NCI-H345 (cell line): Measurements from ENCODE around the gene ANKRD29.
A peak's percentile ranks its signal among the peaks of the same experiment; 100 is the strongest.
"Not testable (repeated sequence)": the region's sequence is repeated elsewhere in the genome, so short reads cannot be mapped to it uniquely, and the experiment has no call there.

Experiments used
- DNase-seq: peaks from one replicate; lab custom pipeline; 2025; lab: John Stamatoyannopoulos, UW

The ANKRD29 gene

DNA sequence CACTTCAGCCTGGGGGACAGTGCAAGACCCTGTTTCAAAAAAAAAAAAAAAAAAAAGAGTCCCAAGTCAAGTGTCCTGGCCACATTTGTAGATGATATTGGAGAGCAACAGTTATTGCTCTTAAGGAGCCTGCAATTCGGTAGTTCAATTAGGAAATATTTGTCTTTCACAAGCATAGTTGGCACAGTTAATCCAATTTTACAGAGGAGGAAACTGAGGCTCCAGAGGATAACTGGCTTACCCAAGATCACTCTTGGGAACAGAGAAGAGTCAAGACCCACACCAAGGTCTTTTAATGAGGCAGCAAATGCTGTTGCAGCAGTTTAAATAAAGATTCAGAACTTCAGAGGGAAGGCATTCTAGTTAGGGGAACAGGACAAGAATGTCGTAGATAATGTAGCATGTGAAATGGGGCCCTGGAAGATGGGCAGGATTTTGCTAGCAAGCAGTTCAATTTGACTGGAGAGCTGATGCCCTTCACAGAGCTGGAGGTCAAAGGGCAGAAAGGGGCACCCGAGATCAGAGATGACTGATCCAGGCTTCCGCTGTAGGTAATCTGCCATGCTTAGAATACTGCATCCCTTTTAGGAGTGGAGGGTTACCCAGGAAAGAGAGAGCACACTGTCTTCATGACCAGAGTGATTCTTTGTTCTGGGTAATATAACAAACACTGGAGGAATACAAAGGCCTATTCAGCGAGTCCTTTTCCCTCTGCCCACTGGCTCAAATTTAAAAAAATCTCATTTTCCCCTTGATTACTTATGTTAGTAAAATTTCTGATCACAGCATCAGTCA, 79.4 kb downstream of the ANKRD29 start:
- DNase-seq: no peak

DNA sequence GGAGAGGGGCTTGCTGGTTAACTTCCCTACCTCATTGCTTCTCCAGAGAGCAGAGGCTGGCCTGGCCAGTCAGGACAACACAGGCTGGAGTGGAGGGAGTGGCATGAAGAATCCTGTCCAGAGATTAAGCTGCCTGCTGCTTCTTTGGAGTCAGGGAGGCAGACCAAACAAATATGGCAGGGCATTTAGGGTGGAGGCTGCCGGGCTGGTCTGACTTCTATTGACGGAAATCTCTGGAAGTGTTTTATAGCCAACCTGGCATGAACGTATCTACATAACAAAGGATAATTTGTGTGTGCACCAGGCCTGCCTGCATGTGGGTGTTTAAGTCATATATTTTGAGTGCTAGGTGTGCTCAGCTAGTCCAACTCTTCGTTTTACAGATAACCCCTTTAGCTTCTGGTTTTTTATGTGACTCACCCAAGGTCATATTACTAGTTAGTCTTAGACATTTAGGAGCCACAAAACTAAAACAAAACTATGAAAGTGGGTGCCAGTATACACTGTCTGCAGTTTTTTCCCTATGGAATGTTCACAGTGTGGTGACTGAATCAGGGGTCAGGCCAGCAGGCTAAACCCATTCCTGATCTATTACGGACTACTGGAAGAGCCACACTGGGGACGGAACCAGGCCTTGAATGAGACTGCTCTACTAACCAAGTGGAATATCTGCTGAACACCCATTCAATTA, 81.9 kb downstream of the ANKRD29 start:
- DNase-seq: no peak

DNA sequence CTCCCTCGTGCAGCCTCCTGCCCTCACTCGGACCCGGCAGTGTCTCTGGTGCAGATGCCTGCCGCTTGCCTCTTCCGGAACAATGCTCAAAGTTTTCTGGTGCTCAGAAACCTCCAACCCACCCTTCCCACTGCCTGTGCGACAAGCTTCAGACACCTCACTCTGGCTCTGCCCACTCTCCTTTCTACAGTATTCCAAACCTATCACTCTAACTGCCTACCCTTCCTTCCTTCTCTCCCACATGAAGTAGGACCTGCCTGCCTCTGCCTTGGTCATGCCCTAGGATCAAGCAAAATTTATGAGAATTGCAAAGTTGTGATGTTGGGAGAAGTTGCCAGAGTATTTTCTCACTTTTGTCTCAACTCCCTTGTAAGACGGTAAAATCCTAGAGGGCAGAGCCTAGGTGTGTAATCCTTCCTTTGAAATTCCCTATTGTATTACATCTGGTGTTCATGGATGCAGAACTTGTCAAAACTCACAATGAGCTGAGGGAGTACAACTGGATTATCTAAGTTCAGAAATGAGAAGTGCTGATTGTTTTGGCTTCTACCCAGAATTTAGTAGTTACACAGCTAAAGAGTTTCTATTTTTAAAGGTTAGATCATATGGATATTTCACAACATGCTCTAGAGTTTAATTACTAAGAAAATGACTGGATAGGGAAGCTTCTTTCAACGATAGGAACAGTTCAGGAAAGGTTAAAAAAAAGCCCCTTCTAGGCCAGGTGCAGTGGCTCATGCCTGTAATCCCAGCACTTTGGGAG, 83.6 kb downstream of the ANKRD29 start:
- peak; percentile 5 for DNase-seq

DNA sequence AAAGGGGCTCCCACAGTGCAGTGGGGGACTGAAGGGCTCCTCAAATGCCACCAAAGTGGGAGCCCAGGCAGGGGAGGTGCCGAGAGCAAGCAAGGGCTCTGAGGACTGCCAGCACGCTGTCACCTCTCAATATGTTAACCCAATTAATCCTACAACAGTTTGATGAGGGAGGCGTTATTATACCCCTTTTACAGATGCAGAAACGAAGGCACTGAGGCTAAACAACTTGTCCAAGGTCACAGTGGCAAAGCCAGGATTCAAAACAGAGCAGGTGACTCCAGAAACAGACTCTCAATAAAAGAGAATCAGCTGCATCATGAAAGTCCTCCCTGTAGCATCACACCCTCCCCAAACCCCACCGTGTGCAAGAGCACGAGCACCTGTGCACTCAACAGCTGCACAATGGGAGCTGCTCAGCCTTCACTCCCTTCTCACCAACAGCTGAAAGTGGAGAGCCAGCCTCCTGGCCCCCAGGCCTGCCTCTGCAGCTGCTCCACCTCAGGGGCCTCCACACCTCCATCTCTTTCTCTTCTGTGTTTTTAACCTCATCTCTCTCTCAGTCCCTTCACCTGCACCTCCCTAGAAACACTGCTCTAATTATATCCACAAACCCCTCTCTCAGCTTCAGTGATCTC, 84.5 kb downstream of the ANKRD29 start:
- peak; percentile 16 for DNase-seq

DNA sequence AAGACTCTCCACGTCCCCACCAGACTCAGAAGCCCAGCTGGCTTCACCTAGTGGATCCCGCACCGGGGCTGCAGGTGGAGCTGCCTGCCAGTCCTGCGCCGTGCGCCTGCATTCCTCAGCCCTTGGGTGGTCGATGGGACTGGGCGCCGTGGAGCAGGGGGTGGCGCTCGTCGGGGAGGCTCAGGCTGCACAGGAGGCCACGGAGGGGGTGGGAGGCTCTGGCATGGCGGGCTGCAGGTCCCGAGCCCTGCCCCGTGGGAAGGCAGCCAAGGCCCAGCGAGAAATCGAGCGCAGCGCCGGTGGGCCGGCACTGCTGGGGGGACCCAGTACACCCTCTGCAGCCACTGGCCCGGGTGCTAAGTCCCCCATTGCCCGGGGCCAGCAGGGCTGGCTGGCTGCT, 85.2 kb downstream of the ANKRD29 start:
- DNase-seq: not testable (repeated sequence)

DNA sequence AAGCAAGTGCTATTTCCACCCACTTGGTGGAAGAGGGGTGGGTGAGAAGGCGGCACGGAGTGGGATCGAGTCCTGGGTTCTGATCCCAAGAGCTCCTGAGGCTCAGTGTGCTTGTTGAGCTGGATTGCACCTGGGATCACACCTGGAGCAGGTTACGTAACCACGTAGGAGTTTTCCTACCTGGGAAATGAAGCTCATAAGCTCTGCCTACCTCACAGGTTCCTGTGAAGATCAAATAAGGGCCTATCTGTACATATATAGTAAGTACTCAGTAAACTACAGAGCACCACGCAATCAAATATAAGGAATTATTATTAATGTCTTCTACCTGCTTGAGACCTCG, 87.4 kb downstream of the ANKRD29 start:
- DNase-seq: no peak

DNA sequence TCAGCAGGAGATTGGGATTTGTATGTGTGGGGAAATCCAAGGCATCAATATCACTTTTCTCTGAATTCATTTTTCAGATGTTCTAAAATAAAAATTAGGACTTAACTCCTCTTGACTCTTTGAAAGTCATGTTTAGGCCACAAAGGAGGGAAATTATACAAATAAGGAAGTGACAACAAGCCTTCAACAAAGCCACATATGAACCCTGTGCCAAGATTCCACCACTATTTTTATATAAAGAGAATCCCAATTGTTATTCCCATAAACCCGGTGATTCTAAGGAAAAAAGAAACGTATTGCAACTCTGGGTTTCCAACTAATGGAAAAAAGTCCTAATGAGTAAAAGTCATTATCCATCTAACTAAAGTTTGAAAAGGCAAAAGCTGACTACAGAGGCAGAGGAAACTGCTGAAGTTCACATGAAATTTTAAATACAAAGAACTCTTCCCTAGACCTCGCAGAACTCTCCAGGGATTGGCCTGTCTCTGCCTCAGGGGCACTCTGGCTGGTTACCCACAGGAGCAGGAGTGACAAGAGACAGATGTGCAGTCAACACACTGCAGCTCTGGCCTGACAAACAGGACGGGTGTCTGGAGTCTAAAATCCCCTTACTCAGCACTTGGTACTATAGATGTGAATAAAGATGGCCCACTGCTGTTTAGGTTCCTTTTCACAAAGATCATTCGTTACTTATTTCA, 88.0 kb downstream of the ANKRD29 start:
- no peak for DNase-seq

DNA sequence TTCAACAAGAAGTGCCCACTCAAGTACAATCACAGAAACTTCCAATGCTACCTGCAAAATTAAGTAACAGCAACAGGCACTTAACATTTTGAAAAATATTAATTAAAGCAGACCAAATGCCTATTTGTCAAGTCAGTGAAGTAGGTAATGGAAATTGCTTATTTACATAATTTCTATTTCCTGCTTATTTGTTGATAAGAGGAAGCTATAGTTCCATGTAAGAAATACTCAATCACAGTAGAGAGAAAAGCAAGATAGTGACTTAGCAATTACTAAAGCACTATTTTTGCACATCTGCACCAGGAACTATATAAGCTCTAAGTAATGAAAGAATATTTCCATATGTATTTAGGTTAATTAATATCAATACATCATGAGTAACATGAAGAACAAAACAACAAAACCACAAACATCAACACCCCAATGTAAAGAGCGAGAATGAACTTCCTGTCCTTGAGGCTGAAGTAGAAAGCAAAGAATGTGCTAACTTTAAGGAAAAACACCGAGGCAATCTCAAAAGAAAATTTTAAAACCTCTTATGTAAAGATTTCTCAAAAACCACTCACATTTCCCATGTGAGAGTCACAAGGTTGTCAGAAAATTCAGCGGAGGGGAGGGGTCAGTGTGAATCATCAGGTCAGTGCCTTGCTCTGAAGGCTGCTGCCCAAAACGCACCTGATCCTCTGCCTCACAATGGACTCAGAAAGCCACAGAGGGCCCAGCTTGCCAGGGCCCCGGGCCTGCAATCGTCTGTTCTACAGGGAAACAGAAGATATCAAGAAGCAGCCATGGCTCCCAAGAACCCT, 88.9 kb downstream of the ANKRD29 start:
- no peak for DNase-seq

DNA sequence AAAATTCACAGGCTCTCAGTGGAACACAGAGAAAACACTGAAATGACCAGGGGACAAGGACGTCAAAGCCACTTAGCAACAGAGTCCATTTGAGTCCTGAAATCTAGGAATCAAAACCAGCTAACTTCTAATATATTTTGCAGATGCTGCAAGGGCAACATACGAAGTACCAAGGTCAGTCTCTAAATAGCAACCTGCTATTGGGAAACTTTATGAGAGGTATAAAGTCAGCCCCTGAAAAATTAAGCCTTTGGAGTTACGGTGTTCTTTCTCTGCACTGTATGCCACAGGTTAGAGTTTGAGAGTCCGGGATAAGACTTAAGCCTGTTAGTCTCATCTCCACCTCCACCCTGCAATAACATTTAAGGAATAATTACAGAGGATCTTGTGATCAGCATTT, 89.7 kb downstream of the ANKRD29 start:
- no peak for DNase-seq

DNA sequence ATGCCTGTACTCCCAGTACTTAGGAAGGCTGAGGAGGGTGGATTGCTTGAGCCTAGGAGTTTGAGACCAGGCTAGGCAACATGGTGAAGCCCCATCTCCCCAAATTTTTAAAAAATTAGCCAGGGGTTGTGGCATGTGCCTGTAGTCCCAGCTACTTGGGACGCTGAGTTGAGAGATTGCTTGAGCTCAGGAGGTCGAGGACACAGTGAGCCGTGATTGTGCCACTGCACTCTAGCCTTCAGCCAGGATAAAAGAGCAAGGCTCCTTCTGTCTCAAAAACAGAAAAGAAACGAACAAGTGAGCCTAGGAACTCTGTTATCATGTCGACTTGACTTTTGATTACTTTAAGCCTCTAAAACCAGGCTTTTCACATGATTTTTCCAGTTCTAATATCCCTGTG, 90.1 kb downstream of the ANKRD29 start:
- DNase-seq: no peak

DNA sequence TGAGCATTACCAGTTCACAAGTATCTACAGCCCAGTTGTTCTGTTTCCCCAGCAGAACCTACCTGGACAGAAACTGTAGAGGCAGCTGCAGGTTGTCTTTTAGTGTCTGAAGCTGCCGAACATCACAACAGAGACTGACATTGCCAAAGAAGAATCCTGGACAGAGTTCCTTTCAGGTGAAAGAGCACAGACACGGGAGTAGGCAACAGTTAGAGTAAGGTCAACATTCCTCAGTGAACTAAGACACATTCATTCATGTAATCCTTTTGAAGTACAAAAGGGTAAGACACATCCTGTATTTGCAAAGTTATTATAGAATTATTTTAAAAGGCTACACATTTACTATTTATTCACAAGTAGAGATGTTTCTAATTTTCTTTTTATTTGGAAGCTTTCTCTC, 90.7 kb downstream of the ANKRD29 start:
- DNase-seq: no peak

DNA sequence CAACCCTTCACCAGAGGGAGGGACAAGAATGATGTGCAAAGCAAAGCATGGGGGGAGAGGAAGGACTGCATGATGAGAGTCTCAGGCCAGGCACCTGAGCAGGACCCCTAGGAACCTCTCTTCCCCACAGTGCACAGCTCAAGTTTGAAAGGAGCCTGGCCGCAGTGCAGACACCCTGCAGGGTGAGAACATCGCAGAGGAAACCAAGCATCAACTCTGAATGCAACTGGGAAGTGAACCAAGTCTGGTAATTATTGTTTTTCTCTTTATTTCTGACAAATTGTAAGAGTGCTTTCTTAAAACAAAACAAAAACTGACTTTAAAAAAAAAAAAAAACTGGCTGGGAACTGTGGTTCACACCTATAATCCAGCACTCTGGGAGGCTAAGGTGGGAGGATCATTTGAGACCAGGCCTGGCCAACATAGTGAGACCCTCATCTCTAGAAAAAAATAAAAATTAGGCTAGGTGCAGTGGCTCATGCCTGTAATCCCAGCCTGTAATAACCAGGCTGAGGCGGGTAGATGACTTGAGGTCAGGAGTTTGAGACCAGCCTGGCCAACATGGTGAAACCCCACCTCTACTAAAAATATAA, 91.7 kb downstream of the ANKRD29 start:
- DNase-seq: no peak

DNA sequence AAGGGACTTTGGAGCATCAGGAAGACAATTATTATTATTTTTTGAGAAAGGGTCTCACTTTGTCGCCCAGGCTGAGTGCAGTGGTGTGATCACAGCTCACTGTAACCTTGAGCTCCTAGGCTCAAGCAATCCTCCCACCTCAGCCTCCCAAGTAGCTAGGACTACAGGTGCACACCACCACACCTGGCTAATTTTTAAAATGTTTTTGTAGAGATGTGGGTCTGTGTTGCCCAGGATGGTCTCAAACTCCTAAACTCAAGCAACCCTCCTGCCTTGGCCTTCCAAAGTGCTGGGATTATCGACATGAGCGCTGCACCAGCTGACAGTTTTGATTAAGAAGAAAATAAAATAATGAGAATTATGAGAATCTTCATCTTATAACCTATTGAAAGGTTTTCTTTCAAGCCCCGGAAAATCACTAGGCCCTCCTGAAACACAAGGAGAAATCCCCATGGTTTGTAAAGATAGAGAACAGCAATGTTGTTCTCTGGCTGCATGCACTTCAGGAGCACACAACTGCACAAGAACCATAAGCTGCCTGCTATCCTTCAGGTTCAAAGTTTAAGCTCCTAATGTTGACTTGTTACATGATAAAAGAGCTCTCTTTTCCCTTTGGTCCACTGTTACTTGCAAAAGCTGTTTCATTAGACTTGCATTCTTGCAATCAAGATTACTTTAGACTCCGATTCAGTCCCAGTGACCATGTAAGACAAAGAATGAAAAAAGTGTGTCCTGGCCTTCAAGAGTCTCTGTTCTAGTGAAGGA, 93.2 kb downstream of the ANKRD29 start:
- no peak for DNase-seq

DNA sequence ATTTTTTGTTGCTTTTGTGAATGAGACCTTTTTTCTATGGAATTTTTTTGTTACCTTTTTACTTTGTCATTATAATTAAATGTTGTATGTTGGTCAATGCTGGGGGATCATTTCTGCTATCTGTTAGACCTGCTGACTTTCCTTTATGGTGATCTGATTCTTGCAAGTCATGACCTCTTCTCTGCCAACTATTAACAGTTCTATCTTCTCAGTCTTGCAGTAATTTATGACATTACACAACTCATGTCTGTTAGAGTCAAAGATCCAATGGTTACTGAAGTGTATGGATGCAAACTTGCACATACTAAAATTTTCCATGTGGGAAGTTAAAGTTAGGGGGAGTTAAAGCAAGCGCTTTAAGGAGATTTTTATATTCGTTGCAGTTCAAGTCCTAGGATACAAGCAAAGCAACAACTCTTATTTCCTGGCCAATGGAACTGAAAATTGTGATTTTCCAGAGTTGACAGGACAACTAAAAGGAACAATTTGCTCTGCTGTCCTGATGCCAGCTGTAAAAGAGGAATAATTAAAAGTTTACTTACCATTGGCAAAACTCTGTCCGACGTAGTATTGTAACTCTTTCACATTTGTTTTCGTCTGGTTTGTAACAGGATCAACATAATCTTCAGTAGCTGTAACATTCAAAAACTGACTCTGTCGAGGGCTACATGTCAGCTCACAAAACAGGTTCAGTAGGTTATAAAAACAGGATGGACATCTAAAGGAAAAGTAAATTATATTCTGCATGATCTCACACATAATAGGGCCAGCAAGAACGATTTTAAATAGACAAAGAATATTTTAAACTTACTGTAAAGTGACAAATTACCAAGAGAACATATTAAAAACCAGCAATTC, 94.2 kb downstream of the ANKRD29 start:
- DNase-seq: no peak

DNA sequence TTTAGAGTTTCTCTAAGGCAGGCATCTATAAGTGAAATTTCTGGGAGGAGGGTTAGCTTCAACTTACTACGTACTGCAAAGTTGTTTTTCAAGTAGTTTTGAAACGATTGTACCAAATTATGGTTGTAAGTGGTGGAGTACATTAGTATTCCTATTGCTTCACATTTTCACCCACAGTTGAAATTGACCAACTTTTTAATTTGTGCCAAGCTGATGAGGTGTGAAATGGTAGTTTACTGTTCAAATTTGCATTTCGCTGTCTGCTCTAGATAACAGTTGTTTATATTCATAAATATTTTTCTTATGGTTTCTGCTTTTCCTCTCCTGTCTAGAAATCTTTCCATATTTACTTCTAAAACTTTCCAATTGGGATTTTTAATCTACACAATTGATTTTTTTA, 95.0 kb downstream of the ANKRD29 start:
- no peak for DNase-seq

DNA sequence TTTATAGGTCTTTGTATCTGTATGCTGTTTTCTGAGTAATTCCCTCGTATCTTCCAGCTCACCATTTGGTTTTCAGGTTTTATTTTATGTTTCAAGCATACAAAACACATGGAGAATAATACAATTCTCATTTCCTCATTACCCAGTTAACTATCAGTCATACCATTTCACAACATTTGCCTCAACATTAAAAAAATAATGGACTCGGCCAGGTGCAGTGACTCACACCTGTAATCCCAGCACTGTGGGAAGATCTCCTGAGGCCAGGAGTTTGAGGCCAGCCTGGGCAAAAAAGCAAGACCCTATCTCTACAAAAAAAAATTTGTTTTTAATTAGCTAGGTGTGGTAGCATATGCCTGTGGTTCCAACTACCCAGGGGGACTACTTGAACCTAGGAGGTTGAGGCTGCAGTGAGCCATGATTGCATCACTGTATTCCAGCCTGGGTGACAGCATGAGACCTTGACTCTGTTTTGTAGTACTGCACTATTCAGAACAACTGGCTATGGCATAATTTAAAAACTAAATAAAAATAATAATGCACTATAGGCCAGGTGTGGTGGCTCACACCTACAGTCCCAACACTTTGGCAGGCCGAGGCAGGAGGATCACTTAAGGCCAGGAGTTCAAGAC, 96.7 kb downstream of the ANKRD29 start:
- DNase-seq: no peak

DNA sequence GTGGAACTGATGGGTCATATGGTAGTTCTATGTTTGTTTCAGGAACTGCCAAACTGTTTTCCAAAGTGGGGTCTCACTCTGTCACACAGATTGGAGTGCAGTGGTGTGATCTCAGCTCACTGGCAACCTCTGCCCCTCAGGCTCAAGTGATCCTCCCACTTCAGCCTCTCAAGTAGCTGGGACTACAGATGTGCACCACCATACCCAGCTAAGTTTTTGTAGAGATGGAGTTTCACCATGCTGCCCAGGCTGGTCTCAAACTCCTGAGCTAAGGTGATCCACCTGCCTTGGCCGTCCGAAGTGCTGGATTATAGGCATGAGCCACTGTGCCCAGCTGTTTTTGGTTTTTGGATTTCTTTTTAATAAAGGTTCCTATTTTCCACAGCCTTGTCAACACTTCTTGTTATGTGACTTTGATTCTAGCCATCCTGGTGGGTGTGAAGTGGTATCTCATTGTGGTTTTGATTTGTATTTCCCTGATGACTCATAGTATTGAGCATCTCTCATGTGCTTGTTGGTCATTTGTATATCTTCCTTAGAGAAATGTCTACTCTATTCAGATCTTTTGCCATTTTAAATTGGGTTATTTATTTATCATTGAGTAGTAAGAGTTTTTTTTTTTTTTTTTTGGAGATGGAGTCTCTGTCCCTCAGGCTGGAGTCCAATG, 99.2 kb downstream of the ANKRD29 start:
- no peak for DNase-seq

DNA sequence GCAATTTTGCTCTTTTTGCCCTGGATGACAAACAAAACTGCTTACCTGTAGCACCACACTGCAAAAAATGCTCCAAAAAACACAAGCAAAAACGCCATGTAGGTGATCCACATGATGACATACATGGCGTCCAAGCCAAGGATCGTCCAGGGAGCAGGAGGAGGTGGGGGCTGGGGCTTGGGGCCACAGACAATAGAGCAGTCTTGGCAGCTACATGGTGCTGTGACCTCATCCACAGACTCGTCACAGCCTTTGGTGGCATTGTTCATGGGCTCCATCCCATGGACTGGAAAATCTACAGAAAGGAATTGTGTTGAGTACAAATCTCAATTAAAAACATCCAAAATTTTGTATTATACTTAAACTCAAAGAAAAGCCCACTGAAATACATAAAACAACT, 102.5 kb downstream of the ANKRD29 start:
- no peak for DNase-seq
